ENCODE data around the gene CCDC33.

CCDC33 gene

DNA sequence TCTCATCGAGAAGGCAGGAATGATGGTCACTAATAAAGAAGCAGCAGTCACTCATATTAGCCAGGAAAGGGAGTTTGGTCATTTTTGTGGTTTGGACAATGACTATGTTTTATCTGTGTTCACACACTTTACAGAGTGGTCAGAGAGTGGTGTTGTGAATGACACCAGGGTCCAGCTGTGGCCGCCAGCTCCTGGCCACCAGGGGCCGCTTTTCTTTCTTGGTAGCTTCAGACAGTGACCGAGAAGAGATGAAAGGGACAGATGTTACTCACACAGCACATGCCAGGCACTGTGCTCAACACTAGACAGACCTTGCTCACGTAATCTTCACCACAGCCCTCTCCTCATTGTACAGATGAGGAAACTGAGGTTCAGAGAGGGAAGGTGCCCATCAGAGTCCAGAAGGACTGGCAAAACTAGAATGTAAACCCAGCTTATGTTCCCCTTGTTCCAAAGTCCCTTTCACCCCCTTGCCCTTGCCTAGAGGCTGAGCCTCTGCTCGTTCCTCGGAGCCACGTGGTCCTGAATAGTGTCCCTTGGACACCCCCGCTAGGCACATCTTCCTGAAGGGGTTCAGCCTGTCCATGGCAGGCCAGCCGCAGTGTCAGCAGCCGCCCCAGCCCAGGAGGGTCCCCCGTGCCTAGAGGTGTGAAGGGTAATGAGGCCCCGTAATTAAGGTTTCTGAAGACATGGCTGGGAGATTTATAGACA, 75.8 kb downstream of the CCDC33 start:
- DNase-seq (ENCODE audit: low read depth in 2 of 2) = no peak

DNA sequence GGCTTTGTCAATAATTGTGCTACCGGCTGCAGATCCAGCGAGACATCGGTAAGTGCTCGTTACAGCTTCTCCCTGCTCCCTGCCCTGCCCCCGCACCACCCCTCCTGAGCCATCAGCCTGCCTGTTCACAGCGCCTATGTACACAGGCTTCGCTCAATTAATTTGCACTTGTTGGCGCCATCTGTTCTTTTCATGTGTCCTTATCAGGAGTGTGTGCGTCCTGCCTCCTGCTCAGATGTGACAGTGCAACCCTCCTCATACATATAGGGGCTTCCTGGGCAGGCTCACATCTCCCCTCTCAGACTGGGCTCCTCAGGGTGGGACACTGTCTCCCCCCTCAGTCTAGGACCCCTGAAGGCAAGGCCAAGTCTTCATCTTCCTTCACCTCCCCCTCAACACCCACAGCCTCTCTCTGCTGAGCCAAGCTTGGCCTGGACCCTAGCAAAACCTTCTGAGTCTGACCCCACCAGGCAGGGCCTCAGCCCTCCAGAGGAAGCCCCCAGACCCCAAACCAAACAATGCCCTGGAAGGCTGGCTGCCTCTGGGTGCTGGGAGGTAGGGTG, 76.4 kb downstream of the CCDC33 start:
- no peak for DNase-seq (ENCODE audit: low read depth in 2 of 2)

DNA sequence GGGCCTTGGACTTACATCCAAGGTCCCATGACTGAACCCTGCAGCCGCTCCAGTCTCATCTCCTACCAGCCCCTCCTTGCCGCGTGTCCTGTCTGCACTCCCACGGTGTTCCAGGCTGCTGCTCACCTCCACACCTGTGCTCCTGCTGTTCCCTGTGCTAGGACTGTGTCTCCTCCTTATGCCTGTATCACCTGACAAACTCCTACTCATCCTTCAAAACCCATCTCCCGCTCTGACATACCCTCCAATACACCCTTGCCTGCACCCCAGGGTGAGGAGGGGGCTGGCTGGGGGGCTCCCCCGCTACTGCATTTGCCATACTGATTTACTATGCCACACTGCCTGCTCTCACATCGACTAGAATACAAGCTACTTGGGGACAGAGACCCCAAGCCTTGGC, 77.8 kb downstream of the CCDC33 start:
- no peak for DNase-seq (ENCODE audit: low read depth in 2 of 2)

DNA sequence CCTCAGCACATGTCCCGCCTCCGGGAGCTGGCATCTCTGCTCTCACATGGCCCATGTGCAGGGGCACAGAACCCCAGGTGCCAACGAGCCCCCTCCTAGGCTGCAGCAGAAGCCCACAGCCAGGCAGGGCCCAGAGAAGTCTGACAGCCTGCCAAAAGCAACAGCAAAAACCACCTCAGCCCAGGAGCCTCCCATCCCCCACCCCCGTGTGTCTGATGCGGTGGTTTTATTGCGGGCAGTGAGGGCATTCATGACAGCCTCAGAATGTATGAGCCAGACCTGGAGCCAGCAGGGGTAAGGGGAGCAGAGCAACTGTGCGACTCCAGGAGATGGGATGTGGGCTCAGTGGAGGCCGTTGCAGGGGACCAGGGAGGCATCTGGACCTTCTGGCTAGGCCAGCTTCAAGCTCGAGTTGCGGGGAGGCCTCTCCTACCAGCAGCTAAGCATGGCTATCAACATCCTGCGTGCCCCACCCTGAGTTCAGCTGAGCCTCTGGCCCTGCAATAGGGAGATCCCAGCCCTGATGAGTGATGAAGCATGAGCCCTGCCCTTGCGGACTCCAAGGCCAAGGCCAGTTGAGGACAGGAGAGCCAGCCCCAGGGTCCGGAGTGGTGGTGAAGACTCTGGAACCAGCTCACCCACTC, 78.8 kb downstream of the CCDC33 start:
- peak in 1 of 2 donors; percentile 27 for DNase-seq (ENCODE audit: low read depth in 2 of 2)

DNA sequence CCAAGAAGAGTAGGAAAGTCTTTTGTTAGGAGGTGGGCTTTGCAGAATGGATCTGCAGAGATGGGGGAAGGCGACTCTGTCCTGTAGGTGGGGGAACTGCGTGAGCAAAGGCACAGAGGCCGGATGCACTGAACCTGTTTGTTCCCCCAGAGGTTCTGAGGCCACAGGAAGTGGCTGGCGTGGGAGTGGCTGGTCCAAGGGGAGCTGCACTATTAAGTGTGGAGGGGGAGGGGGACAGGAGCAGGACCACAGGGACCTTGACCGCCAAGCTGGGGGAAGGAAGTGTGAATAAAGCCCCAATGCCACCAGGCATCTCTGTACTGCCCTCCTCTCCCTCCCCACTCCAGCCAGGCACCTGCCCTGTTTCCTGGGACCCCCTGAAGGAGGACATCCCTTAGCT, 79.5 kb downstream of the CCDC33 start:
- peak in 1 of 2 donors; percentile 12 for DNase-seq (ENCODE audit: low read depth in 2 of 2)

DNA sequence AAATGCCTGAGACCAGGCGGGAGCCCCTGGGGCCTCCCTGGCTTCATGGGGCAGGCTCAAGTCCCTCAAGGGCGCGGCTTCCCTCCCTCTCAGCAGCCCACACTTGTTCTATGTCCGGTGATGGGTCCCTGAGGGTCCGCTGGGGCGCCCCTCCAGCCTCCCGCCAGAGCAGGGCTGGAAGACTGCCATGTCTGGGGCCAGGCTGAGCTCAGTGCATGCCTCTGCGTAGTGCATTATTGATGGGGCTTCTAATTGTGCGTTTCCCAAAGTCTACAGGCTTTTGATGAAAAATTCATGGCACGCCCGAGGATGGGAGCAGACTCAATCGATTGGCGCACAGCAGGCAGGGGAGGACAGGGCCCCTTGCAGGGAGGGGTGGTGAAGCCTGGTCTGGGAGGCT, 80.0 kb downstream of the CCDC33 start:
- no peak for DNase-seq (ENCODE audit: low read depth in 2 of 2)

DNA sequence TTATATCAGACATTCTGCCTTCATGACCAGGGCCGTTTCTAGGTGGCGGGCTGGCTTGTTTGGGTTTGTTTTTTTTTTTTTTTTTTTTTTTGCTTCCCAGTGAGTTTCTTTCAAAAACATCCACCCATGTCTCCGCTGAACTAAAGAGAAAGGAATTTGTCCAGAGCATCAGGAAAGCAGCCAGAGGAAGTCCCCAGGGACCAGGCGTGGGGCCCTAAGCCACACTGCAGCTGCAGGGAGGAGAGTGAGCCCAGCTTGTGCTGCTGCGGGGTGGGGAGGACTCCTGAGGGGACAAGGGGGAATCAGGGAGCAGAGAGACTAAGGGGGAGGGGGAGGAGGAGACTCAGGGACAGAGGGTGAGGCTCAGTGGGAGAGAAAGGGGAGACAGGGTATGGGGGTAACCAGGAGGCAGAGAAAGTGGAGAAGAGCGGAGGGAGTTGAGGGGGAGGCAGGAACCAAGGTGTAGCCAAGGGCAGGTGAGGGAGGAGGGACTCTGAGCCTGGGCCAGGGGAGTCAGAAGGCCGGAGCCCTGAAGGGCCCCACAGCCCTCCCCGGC, 81.8 kb downstream of the CCDC33 start:
- no peak for DNase-seq (ENCODE audit: low read depth in 2 of 2)

DNA sequence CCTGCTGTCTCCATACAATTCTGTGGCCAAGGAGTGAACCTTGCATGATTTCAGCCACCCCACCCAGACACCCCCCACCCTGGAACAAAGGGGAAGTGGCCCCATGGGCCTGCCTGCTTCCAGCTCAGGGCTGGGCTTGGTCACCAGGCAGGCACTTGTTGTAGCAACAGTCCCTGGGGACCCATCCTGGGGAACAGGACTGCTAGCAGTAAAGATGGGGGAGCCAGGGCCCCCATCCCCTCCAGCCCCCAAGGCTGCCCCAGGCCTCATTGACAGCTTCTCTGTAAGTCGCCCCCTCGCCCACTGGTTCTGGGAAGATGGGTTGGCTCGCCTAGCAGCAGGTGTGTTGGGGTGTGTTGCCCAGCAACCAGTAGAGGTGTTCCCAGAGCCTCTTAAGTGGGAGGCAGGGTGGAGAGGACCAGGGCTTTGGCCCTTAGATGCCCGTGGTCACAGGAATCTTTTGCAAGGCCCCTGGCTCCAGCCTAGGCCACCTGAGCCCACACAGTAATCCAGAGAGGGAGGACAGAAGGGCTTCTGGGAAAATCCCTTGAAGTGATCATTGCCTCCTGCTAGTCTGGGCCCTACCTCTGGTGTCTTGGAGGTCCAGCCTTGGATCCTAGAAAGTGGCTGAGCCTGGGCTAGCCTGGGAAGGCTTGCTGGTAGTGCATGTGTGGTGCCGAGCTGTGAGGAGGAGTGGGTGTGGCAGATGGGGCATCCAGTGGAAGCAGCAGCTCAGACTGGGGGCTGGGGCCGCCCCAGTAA, 82.4 kb downstream of the CCDC33 start:
- no peak for DNase-seq (ENCODE audit: low read depth in 2 of 2)

DNA sequence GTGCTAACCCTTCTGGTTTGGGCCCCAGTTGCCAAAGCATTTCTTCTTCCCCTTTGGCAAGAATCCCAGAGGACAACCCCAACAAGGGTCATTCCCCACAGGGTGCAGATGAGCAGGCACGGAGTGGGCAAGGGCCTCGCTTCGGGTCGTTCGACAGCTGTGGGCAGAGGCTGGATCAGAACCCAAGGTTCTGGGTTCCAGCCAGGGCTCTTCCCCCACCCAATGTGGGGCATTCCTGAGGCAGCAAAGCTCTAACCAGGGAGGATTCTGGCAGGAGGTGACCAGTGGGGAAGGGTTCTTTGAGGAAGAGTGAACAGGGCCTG, 83.0 kb downstream of the CCDC33 start:
- DNase-seq (ENCODE audit: low read depth in 2 of 2) = no peak

DNA sequence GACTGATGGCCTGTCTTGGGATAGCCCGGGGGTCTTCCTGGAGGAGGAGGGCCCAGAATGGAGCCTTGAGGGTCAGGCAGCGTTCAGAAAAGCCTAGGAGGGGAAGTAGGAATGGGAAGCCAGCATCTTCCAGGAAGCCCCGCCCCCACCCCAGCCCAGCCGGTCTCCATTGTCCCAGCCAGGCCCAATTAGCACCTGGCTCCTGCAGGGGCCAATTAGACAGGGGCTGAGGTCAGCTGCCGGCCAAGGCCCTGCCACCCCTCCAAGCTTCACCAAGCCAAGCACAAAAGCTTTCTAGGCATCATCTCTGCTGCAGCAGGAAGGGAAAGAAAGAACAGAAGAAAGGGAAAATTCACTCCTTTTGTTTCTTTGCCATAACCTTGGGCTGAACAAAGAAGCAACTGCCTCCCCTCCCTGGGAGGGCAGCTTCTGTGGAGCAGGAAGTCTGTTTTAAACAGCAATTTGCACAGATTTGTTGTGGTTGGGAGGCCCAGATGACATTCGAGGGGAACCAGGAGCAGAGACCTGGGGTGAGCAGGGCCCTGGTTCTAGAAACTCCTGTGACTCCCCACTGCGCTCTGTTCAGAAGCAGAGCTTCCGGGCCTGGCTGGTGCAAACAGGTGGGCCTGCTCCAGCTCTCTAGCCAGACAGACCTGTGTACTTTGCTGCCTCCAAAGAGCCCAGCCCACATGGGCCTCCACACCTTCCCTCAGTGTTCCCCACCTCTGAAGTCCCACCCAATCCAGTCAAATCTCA, 83.6 kb downstream of the CCDC33 start:
- DNase-seq (ENCODE audit: low read depth in 2 of 2) = no peak

DNA sequence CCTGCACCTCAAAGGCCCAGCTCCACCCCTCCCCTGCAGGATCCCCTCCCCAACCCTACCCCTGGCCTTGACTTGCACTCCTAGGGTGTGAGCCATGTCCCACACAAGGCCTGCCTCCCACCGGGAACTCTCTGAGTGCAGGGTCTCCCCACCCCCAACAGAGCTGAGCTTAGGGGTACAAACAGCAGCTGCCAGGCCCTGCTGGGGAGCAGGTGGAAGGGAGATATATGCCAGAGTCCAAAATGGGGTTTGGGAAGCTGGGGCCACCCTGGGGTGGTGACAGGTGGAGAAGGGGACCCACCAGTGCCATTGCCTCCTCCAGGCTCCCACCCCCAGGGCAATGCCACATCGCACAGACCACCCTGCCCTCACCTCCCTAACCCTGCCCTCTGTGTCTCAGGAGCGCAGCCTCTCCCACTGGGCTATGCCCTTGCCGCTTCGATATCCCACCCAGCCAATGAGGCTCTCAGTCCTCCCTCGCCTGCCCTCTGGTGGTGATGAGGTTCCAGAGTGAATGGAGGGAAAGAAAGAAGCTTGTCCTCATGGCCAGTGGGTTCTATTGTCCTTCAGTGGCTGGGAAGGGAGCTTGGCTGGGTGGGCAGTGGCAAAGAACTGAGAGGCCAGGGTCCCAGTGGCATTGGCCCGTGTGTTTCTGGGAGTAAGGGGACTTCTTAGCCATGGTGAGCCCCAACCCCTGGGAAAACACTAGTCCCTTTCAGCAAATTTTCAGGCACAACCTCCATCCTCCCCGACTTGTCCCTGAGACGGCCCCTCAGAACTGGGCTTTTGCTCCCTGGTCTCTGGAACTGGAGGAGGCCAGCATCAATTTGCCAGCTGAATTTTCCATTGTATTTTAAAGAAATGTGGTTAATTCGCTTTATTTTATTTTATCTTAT, 84.5 kb downstream of the CCDC33 start:
- DNase-seq (ENCODE audit: low read depth in 2 of 2) = peak in 1 of 2 donors; percentile 38

DNA sequence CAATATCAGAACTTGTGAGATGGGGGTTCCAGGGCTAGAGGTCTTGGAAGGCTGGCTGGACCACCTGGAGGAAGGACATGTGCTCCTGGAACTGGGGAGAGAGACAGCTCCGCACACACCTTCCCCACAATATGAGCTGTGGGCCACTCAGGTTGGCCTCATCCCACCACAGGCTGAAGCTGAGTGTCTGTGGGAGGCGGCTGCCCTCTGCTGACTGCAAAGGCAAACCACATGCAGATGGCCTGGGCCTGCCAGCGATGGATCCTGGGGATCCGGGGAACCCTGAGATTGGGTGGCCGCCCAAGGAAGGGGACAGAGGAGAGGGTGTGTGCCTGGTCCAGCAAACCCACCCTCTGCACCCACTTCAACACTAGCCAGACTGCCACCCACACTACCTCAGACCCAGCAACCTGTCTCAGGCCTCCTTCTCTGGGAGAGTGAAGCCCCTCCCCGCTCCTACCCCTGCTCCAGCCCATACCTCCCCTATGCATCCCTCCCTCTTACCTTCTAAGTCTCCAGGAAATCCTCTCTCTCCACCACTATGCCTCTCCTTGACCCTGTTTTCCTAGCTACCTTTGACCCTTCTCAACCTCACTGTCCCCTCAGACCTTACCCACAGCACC, 86.5 kb downstream of the CCDC33 start:
- DNase-seq (ENCODE audit: low read depth in 2 of 2) = peak; percentile 33 to 41

DNA sequence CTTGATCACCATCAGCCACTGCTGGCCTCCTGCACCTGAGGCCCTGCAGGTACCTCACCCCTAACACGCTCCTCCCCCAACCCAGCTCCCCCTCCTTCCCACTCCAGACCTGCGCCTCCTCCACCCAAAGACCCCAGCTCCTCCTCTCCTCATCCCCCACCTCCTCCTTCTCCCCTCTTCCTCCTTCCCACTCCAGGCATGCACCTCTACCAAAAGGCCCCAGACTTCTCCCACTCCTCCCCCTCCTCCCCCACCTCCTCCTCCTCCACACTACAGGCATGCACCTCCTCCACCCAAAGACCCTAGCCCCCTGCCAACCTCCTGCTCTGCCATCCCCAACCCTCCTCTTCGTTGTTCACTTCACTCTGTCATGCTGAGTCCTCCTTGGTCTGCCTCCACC, 88.6 kb downstream of the CCDC33 start:
- no peak for DNase-seq (ENCODE audit: low read depth in 2 of 2)

DNA sequence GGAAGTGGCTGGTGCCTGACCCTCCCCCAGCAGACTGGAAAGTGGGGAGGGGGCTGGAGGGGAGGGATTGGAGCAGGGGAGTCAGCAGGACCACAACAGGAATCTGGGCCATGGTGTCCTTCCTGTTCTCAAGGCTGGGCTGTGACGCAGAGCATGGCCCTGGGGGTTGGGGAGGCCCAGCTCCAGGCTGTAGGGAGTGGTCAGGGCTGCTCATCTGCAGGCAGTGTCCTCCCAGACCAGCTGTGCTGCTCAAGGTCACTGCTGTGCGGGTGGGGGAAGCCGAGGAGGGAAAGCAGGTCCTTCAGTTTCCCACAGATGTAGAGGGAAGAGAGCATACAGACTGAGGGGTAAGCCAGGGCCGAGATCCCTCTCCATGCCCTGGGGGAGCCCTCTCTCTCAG, 90.6 kb downstream of the CCDC33 start:
- DNase-seq (ENCODE audit: low read depth in 2 of 2) = no peak

DNA sequence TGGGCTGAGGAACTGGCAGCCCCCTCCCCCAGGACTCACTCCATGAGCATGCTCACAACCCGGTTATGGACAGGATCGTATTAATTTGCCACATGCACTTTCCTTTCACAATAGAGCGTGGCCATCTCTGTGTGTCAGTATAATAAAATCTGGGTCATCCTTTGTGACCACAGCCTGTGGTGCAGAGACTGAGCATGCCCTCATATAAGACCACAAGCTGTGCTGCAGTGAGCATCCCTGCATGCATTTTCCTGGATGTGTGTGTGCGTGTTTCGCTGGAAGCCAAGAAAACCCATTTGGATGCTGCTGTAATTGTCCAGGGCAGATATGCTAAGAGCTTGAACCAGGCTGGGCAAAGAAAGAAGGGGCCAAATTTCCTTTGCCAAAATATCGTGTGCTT, 91.6 kb downstream of the CCDC33 start:
- DNase-seq (ENCODE audit: low read depth in 2 of 2) = no peak

DNA sequence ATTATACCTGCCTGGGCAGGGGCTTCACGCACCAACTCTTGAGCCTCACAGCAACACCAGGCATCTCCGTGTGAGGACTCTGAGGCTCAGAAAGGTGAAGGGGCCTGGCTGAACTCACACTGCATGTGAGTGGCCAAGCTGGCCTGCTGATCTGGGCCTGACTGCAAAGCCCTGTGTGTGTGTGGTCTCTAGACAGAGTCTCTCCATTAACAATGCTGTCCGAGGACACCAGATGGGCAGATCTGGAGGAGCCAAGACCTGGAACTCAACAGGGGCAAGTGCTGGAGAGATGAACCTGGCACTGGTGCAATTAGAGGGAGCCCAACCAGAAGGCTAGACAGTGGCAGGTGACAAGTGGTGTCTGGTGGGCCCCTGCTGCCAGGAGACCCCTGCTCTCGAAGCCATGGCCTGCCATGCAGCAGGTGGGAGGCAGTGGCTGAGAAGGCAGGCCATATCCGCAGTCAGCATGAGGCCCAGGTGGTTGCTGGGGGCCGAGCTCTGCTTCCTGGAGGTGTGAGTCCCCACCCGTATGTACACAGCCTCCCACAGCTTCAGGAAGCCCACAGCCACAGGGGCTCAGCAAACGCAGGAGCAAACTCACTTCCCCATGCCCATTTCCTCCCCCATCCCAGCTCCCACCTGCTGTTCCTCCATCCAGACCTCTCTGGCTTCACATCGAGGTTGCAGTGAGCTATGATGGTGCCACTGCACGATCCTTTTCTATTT, 92.4 kb downstream of the CCDC33 start:
- DNase-seq (ENCODE audit: low read depth in 2 of 2) = no peak

DNA sequence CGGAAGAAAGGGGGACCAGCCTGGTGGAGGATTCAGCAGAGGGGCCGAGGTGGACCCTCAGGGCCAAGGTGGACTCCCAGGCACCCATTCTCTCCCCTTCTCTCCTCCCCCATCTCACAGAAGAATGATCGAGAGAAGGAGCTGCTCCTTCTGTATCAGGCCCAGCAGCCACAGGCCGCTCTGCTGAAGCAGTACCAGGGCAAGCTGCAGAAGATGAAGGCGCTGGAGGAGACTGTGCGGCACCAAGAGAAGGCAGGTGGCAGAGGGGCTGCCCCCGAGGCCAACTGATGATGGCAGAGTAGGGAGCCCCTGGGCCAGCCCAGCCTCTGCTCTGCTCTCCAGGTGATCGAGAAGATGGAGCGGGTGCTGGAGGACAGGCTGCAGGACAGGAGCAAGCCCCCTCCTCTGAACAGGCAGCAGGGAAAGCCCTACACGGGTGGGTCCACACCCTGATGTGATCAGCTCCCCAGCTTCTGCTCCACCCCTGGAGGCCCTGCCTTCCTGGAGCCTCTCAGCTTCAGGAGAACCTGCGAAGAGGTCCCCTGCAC, 94.8 kb downstream of the CCDC33 start:
- no peak for DNase-seq (ENCODE audit: low read depth in 2 of 2)

DNA sequence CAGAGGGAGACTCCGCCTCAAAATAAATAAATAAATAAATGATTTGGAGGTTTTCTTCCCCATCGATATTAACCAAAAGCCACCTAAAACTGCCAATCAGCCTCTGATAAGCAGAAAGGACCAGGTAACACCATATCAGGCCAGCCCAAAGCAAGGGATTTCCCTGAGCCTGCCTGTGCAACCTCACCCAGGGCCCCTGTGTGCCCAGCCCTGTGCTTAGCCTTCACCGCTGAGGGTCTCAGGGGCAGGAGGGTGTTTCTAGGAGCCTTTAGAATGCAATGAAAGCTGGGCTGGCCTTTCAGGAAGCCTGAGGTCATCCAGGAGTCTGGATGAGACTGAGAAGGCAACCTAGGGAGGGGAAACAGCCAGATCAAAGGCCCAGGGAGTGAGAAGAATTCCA, 95.9 kb downstream of the CCDC33 start:
- DNase-seq (ENCODE audit: low read depth in 2 of 2) = no peak

DNA sequence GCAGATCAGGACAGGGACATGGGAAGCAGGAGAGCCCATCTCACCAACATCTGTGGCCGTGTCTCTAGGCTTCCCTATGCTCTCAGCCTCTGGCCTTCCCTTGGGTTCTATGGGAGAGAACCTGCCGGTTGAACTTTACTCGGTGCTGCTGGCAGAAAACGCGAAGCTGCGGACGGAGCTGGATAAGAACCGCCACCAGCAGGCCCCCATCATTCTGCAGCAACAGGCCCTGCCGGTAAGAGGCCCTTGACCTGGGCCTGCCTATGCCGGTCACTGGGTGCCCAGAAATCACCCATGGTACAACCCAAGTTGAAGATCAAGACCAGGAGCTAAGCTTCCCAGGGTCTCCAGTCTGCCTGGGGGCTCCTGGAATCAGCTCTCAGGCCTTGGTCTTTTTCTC, 96.5 kb downstream of the CCDC33 start:
- DNase-seq (ENCODE audit: low read depth in 2 of 2) = no peak

Data from stimulated activated CD4-positive, alpha-beta T cell treated with anti-CD3 and anti-CD28 coated beads, Interleukin-15, amount 100 ng/mL, for 48 hours (primary cell).